Measurements from ENCODE around the gene ALDH6A1.

GRCh38 chr14:74081491-74081890, 2.8 kb downstream of the ALDH6A1 start:
- TF ChIP-seq TAF1 (IDR thresholded peaks at IDR 0.05; ENCODE audit: low read depth): no peak
- no peak for TF ChIP-seq POLR2AphosphoS5 (IDR thresholded peaks at IDR 0.05)
- TF ChIP-seq EZH2 (IDR thresholded peaks at IDR 0.05; ENCODE audit: borderline replicate concordance, insufficient read depth, low read length, poor library complexity, severe bottlenecking): no peak
- no peak for TF ChIP-seq MXI1 (conservative IDR thresholded peaks at IDR 0.05; ENCODE audit: poor library complexity, severe bottlenecking)
- no peak for TF ChIP-seq CTCF (IDR thresholded peaks at IDR 0.05; ENCODE audit: poor library complexity, severe bottlenecking)

All from neural cell (in vitro differentiated cells).